PC-3 (cell line): ENCODE measurements around the gene TANGO6. TPM values are rescaled to one million over a fixed set of nuclear protein-coding genes. Genes with fewer than 3 reads are reported as not detected.

ENCODE experiments used
- ATAC-seq: fragments of 200-7000 bp; cut with Tn5 transposase; 2 replicates; pipeline ENCODE4 v1.9.1; 2020; ENCODE audit warnings: mild to moderate bottlenecking, moderate library complexity
- BruUV-seq: library from RNA; stranded (reverse); fragments of 400-500 nt; replicated peaks from 2 replicates; lab custom pipeline; 2021; lab: Mats Ljungman, UMichigan
- CTCF ChIA-PET: fragments of 300-600 bp; sonication (Branson Sonifier 250); formaldehyde crosslinking; loops from one replicate; lab custom pipeline; 2022; ENCODE audit warnings: antibody characterized with exemption; lab: Charles Lee
- POLR2A ChIA-PET: fragments of 300-600 bp; sonication (Branson Sonifier 250); formaldehyde crosslinking; loops from one replicate; lab custom pipeline; 2022; ENCODE audit warnings: antibody characterized with exemption; ENCODE audit not compliant: unreplicated experiment; lab: Charles Lee
- DNase-seq: peaks from one replicate; pipeline ENCODE4 v3.0.0-alpha.2; 2015
- H2AFZ ChIP-seq: fragments of 300-600 bp; sonication (generic); 2 replicates; pipeline ENCODE4 v1.6.0; 2016; ENCODE audit warnings: antibody characterized with exemption, low read length
- H3F3A ChIP-seq: fragments of 300-600 bp; sonication (generic); one replicate; pipeline ENCODE4 v1.6.0; 2017; ENCODE audit warnings: antibody characterized with exemption, low read length, control low read depth, mild to moderate bottlenecking; ENCODE audit not compliant: unreplicated experiment
- H3K27ac ChIP-seq: fragments of 300-600 bp; sonication (generic); 2 replicates; pipeline ENCODE4 v1.5.1; 2016; ENCODE audit warnings: mild to moderate bottlenecking, low read length
- H3K27me3 ChIP-seq: fragments of 300-600 bp; sonication (generic); 2 replicates; pipeline ENCODE4 v1.6.1; 2016; ENCODE audit warnings: low read length, mixed read lengths
- H3K36me3 ChIP-seq: fragments of 300-600 bp; sonication (generic); 2 replicates; pipeline ENCODE4 v1.6.1; 2016; ENCODE audit warnings: low read depth, mixed run types, low read length, mixed read lengths
- H3K4me1 ChIP-seq: fragments of 300-600 bp; sonication (generic); 2 replicates; pipeline ENCODE4 v1.5.1; 2016; ENCODE audit warnings: low read length; ENCODE audit not compliant: insufficient read depth
- H3K4me2 ChIP-seq: fragments of 300-600 bp; sonication (generic); 2 replicates; pipeline ENCODE4 v1.6.0; 2016; ENCODE audit warnings: low read length
- H3K4me3 ChIP-seq: fragments of 300-600 bp; sonication (generic); 2 replicates; pipeline ENCODE4 v1.5.1; 2016; ENCODE audit warnings: mild to moderate bottlenecking, low read length, mixed read lengths
- H3K79me2 ChIP-seq: fragments of 300-600 bp; sonication (generic); 2 replicates; pipeline ENCODE4 v1.6.1; 2017; ENCODE audit warnings: low read length, mixed read lengths
- H3K9ac ChIP-seq: fragments of 300-600 bp; sonication (generic); 2 replicates; pipeline ENCODE4 v1.6.0; 2016; ENCODE audit warnings: mild to moderate bottlenecking, low read length
- H3K9me2 ChIP-seq: fragments of 300-600 bp; sonication (generic); replicated peaks from 2 replicates; pipeline ENCODE4 v1.6.1; 2016; ENCODE audit warnings: mixed run types, low read length, mixed read lengths
- H3K9me3 ChIP-seq: fragments of 300-600 bp; sonication (generic); 2 replicates; pipeline ENCODE4 v1.6.1; 2016; ENCODE audit warnings: low read length, mixed read lengths
- H4K20me1 ChIP-seq: fragments of 300-600 bp; sonication (generic); 2 replicates; pipeline ENCODE4 v1.6.1; 2016; ENCODE audit warnings: low read length, mixed read lengths
- CTCF ChIP-seq: fragments of 300-600 bp; sonication (generic); conservative IDR thresholded peaks from 2 replicates; pipeline ENCODE4 v1.5.1; 2017; ENCODE audit warnings: antibody characterized with exemption, low read depth, mild to moderate bottlenecking, low read length
- EZH2 ChIP-seq: fragments of 300-600 bp; sonication (generic); IDR thresholded peaks from one replicate; pipeline ENCODE4 v1.6.1; 2017; ENCODE audit warnings: antibody characterized with exemption, mild to moderate bottlenecking, low read length; ENCODE audit not compliant: unreplicated experiment
- EZH2phosphoT487 ChIP-seq: fragments of 300-600 bp; sonication (generic); IDR thresholded peaks from 2 replicates; pipeline ENCODE4 v1.6.1; 2018; ENCODE audit warnings: mild to moderate bottlenecking, antibody characterized with exemption, low read length, borderline replicate concordance
- intact Hi-C: fragments of 100-400 bp; cut with micrococcal nuclease; formaldehyde crosslinking; loops from 2 replicates; pipeline ENCODE4 v1.9.0; 2023
- total RNA-seq: library from RNA; depleted of rRNA; stranded (reverse); fragments of >200 nt; gene quantifications from 2 replicates; pipeline ENCODE4 v1.2.3, GENCODE V29; 2014

The TANGO6 gene
- total RNA-seq, 1 experiment from 2014 or later, result 9.4 TPM

GRCh38 chr16:69019811-69020210 lies 176.5 kb downstream of the TANGO6 start:
- no TSS peak for BruUV-seq
- ChIA-PET CTCF (no interaction called here), POLR2A (no interaction called here)
- Histone ChIP-seq H3K9me2 (no peaks in the 10 kb centered on the region), H3F3A (peaks cover 11% of the 10 kb centered on the region), H3K27ac (peak overlapping the region; percentile 99), H3K9me3 (no peaks in the 10 kb centered on the region), H2AFZ (no peak overlapping the region), H3K9ac (peak overlapping the region; percentile 81), H3K4me3 (no peak overlapping the region), H3K79me2 (no peaks in the 10 kb centered on the region), H4K20me1 (no peaks in the 10 kb centered on the region), H3K4me2 (peak overlapping the region; percentile 52; the same call in 1 of the 2 replicates), H3K36me3 (no peaks in the 10 kb centered on the region), H3K4me1 (peaks cover 39% of the 10 kb centered on the region), H3K27me3 (no peaks in the 10 kb centered on the region)
- peak; percentile 76 for DNase-seq
- intact Hi-C loops, result loop anchor here (5.0 to 10.0 kb wide), 2 partner anchors 37 to 95 kb away; no protein-coding TSS in a partner anchor
- ATAC-seq, result peak; percentile 48
- TF ChIP-seq EZH2 (no peak), EZH2phosphoT487 (no peak), CTCF (no peak)

- no peak overlapping the region for H3K4me3 ChIP-seq
- H3K36me3 ChIP-seq, result no peaks in the 10 kb centered on the region
- H2AFZ ChIP-seq, result no peak overlapping the region
- no TSS peak for BruUV-seq
- H3K4me1 ChIP-seq, result peaks cover 3% of the 10 kb centered on the region; the same call in 1 of the 2 replicates
- no peak for ATAC-seq
- no peak for DNase-seq
- no peaks in the 10 kb centered on the region for H3K79me2 ChIP-seq
- H4K20me1 ChIP-seq, result no peaks in the 10 kb centered on the region
- H3K27me3 ChIP-seq, result no peaks in the 10 kb centered on the region
- no peak for TF ChIP-seq CTCF
- no peak for TF ChIP-seq EZH2
- TF ChIP-seq EZH2phosphoT487, result no peak
- no peaks in the 10 kb centered on the region for H3K9me2 ChIP-seq
- no peak overlapping the region for H3K27ac ChIP-seq
- no peak overlapping the region for H3K9ac ChIP-seq
- intact Hi-C loops, result no loop called here
- H3K9me3 ChIP-seq, result no peaks in the 10 kb centered on the region
- H3K4me2 ChIP-seq, result no peak overlapping the region
- H3F3A ChIP-seq, result no peaks in the 10 kb centered on the region
- CTCF ChIA-PET, result no interaction called here
- POLR2A ChIA-PET, result no interaction called here
These were observed 185.8 kb downstream of the TANGO6 start for GRCh38 chr16:69029121-69029520.

- Histone ChIP-seq H3K4me2 (no peak overlapping the region), H3K36me3 (no peaks in the 10 kb centered on the region), H3K4me1 (peaks cover 3% of the 10 kb centered on the region; the same call in 1 of the 2 replicates), H3K27me3 (no peaks in the 10 kb centered on the region), H3K79me2 (no peaks in the 10 kb centered on the region), H3F3A (no peaks in the 10 kb centered on the region), H2AFZ (no peak overlapping the region), H3K27ac (no peak overlapping the region), H4K20me1 (no peaks in the 10 kb centered on the region), H3K4me3 (no peak overlapping the region), H3K9ac (no peak overlapping the region), H3K9me2 (no peaks in the 10 kb centered on the region), H3K9me3 (no peaks in the 10 kb centered on the region)
- DNase-seq, result peak; percentile 46
- intact Hi-C loops, result no loop called here
- CTCF ChIA-PET, result no interaction called here
- no TSS peak for BruUV-seq
- POLR2A ChIA-PET, result no interaction called here
- ATAC-seq, result peak; percentile 37
- no peak for TF ChIP-seq CTCF
- no peak for TF ChIP-seq EZH2phosphoT487
- TF ChIP-seq EZH2, result no peak
These were observed 188.6 kb downstream of the TANGO6 start for GRCh38 chr16:69031877-69032301.
